HepG2 (cell line): ENCODE measurements around the gene ACAP3. TPM values are rescaled to one million over a fixed set of nuclear protein-coding genes. Genes with fewer than 3 reads are reported as not detected.

Experiments used
- ATAC-seq: fragments of 200-7000 bp; cut with Tn5 transposase; 3 replicates; pipeline ENCODE4 v1.9.1; 2020; ENCODE audit warnings: mild to moderate bottlenecking, moderate library complexity
- BruUV-seq: library from RNA; stranded (reverse); fragments of 400-500 nt; replicated peaks from 2 replicates; lab custom pipeline; 2021; lab: Mats Ljungman, UMichigan
- CTCF ChIA-PET: fragments of 300-600 bp; formaldehyde crosslinking; extraction: SDS; loops from one replicate; lab custom pipeline; 2021; ENCODE audit warnings: low total read pairs, inconsistent platforms, low intra/inter-chr PET ratio; lab: Yijun Ruan, JAX
- POLR2A ChIA-PET: fragments of 350-600 bp; sonication (Branson Sonifier 250); formaldehyde crosslinking; loops from one replicate; lab custom pipeline; 2020; ENCODE audit warnings: antibody characterized with exemption, inconsistent platforms; lab: Yijun Ruan, JAX
- DNase-seq: peaks from one replicate; pipeline ENCODE4 v3.0.0-alpha.2; 2015; ENCODE audit warnings: low spot score
- FAIRE-seq: peaks from 3 replicates; lab custom pipeline; 2011; peaks lifted over from hg19 to GRCh38; lab: Jason Lieb, UNC
- H2AFZ ChIP-seq: one replicate; pipeline ENCODE4 v1.6.1; 2011; ENCODE audit warnings: low read length, inconsistent platforms
- H3K27ac ChIP-seq: fragments of 300-600 bp; 3 replicates; pipeline ENCODE4 v1.8.0; 2011; ENCODE audit warnings: mixed run types, mild to moderate bottlenecking, mixed read lengths, low read length, inconsistent platforms; ENCODE audit not compliant: insufficient read depth; ENCODE audit errors: extremely low read length
- H3K27me3 ChIP-seq, 2 experiments: fragments of 200-600 bp in 1 of 2; 2 replicates in 1 of 2; 3 replicates in 1 of 2; pipeline versions ENCODE4 v1.6.0 to v1.8.0; 2011; ENCODE audit warnings: low read length in 2 of 2, mild to moderate bottlenecking in 2 of 2, moderate library complexity in 2 of 2, inconsistent platforms in 1 of 2; ENCODE audit not compliant: insufficient read depth in 2 of 2, control insufficient read depth in 1 of 2
- H3K36me3 ChIP-seq, 2 experiments: fragments of 200-600 bp in 1 of 2; replicated peaks in 1 of 2; 2 replicates in 1 of 2; 3 replicates in 1 of 2; pipeline versions ENCODE4 v1.5.1 to v1.8.0; 2011; ENCODE audit warnings: low read length in 2 of 2, inconsistent platforms in 1 of 2; ENCODE audit not compliant: insufficient read depth in 2 of 2, control insufficient read depth in 1 of 2
- H3K4me1 ChIP-seq: 2 replicates; pipeline ENCODE4 v1.5.1; 2012; ENCODE audit warnings: low read length, inconsistent platforms; ENCODE audit not compliant: insufficient read depth
- H3K4me2 ChIP-seq: 2 replicates; pipeline ENCODE4 v1.6.0; 2011; ENCODE audit warnings: low read depth, low read length, inconsistent platforms
- H3K4me3 ChIP-seq, 3 experiments: fragments of 200-600 bp in 1 of 3; sonication (generic), shearing (Covaris generic) in 1 of 3; replicated peaks in 1 of 3; 2 replicates each; pipeline ENCODE4 v1.5.1; 2011 to 2016; ENCODE audit warnings: low read length in 3 of 3, inconsistent platforms in 2 of 3, low read depth in 2 of 3, mild to moderate bottlenecking in 2 of 3, control low read depth in 1 of 3, mixed read lengths in 1 of 3; ENCODE audit not compliant: insufficient read depth in 1 of 3
- H3K79me2 ChIP-seq: one replicate; pipeline ENCODE4 v1.6.1; 2011; ENCODE audit warnings: low read length, inconsistent platforms; ENCODE audit not compliant: insufficient read depth
- H3K9ac ChIP-seq: 2 replicates; pipeline ENCODE4 v1.6.0; 2011; ENCODE audit warnings: mild to moderate bottlenecking, low read depth, low read length, inconsistent platforms; ENCODE audit not compliant: insufficient read depth
- H3K9me3 ChIP-seq: 2 replicates; pipeline ENCODE4 v1.5.1; 2012; ENCODE audit warnings: mild to moderate bottlenecking, low read length
- H4K20me1 ChIP-seq: 2 replicates; pipeline ENCODE4 v1.6.0; 2011; ENCODE audit warnings: inconsistent platforms, mild to moderate bottlenecking, low read length, moderate library complexity; ENCODE audit not compliant: insufficient read depth
- AGO1 ChIP-seq: fragments of 200-400 bp; formaldehyde crosslinking; IDR thresholded peaks from 2 replicates; pipeline ENCODE4 v1.6.1; 2017; ENCODE audit warnings: mild to moderate bottlenecking, low read depth, low read length, moderate library complexity; ENCODE audit not compliant: poor library complexity, severe bottlenecking
- AGO2 ChIP-seq: fragments of 200-400 bp; formaldehyde crosslinking; optimal IDR thresholded peaks from 2 replicates; pipeline ENCODE3; 2017; ENCODE audit warnings: mild to moderate bottlenecking, low read depth, low read length, moderate library complexity
- AKAP8 ChIP-seq: sonication (generic); formaldehyde crosslinking; IDR thresholded peaks from 2 replicates; pipeline ENCODE4 v1.5.1; 2020; ENCODE audit warnings: mild to moderate bottlenecking, missing genetic modification reagents
- PATZ1 ChIP-seq: sonication (generic); formaldehyde crosslinking; IDR thresholded peaks from 2 replicates; pipeline ENCODE4 v1.4.0; 2020; ENCODE audit warnings: missing genetic modification reagents
- RBFOX2 ChIP-seq: fragments of 200-400 bp; formaldehyde crosslinking; IDR thresholded peaks from 2 replicates; pipeline ENCODE4 v1.6.1; 2017; ENCODE audit warnings: low read depth, mild to moderate bottlenecking, low read length
- ZBTB4 ChIP-seq: sonication (generic); formaldehyde crosslinking; IDR thresholded peaks from 2 replicates; pipeline ENCODE4 v1.4.0; 2020; ENCODE audit warnings: missing genetic modification reagents, mild to moderate bottlenecking, borderline replicate concordance
- ZNF670 ChIP-seq: sonication (generic); formaldehyde crosslinking; IDR thresholded peaks from 2 replicates; pipeline ENCODE4 v1.8.0; 2022; ENCODE audit warnings: mild to moderate bottlenecking, missing genetic modification reagents, borderline replicate concordance
- WGBS: methylation state at CpG from one replicate; pipeline ENCODE4 v1.1.6; 2017; ENCODE audit warnings: low lambda C conversion rate; 5-methylcytosine and 5-hydroxymethylcytosine counted together
- in situ Hi-C: cut with HindIII; loops from 2 replicates; pipeline ENCODE4 v1.10.0; 2017; ENCODE audit warnings: low pct_unique_long_range_greater_than_20kb; ENCODE audit not compliant: extremely low pct_ligation_motif_present
- intact Hi-C: fragments of 100-400 bp; cut with micrococcal nuclease; formaldehyde crosslinking; loops from one replicate; pipeline ENCODE4 v1.10.0; 2022; ENCODE audit not compliant: unreplicated experiment
- polyA plus RNA-seq, 8 experiments: library from polyadenylated mRNA; depleted of rRNA in 3 of 8; stranded (reverse) in 7 of 8; unstranded in 1 of 8; fragments of >200 nt; fragmentation: Illumina TruSeq in 4 of 8; extraction: Trizol in 4 of 8; gene quantifications; 2 replicates each; pipeline versions ENCODE4 v1.2.1 to v1.2.3, GENCODE V29; 2011 to 2016; ENCODE audit warnings: low read depth in 4 of 8, missing spikeins in 1 of 8, mixed read lengths in 1 of 8; ENCODE audit not compliant: insufficient read depth in 1 of 8
- total RNA-seq, 5 experiments: library from RNA; depleted of rRNA; stranded (reverse); fragments of >200 nt; fragmentation: Illumina TruSeq; extraction: Trizol; gene quantifications; 2 replicates each; pipeline ENCODE4 v1.2.3, GENCODE V29; 2016; ENCODE audit warnings: low read depth in 1 of 5

ACAP3 gene
- total and polyA plus RNA-seq, 2 of the 13 experiments (the other 11 are each of a cell fraction or from before 2014, with no cell fraction given), result 29.4 to 50.8 TPM

GRCh38 chr1:1353389-1354151 is 45.8 kb upstream of the ACAP3 start:
- DNase-seq (no peak), ATAC-seq (no peak), FAIRE-seq (no peak)
- intact Hi-C loops (no loop called here), in situ Hi-C loops (no loop called here)
- Histone ChIP-seq H4K20me1 (no peaks in the 10 kb centered on the region), H3K9me3 (no peaks in the 10 kb centered on the region), H3K4me1 (peaks cover 33% of the 10 kb centered on the region), H3K27ac (no peak overlapping the region), H3K36me3 (no peaks in the 10 kb centered on the region), H3K27me3 (no peaks in the 10 kb centered on the region), H3K9ac (no peak overlapping the region), H3K4me3 (no peak overlapping the region), H2AFZ (no peak overlapping the region), H3K4me2 (no peak overlapping the region), H3K79me2 (peaks cover 6% of the 10 kb centered on the region)
- POLR2A ChIA-PET, result no interaction called here
- CTCF ChIA-PET, result no interaction called here
- no TSS peak for BruUV-seq
- 83% methylated on average over 13 of the region's 28 CpGs for WGBS
- TF ChIP-seq RBFOX2 (peak; percentile 62), AGO2 (peak; percentile 82), ZNF670 (CRISPR knock-in tag) (no peak), AKAP8 (CRISPR knock-in tag) (peak; percentile 92; the same call in 1 of the 2 replicates), AGO1 (peak; percentile 96), ZBTB4 (CRISPR knock-in tag) (no peak), PATZ1 (CRISPR knock-in tag) (0 out of 2 replicates have a peak, but pooled peaks have one; percentile 16)
